Cardiac fibroblast (primary cell): ENCODE measurements around the gene NCAM1.

Source experiments
- DNase-seq, 2 donors: peaks; one replicate each; pipeline versions ENCODE4 v3.0.0 to v3.0.0-alpha.2; 2010; ENCODE audit warnings: low read depth in 2 of 2
- H3K4me3 ChIP-seq, 2 donors: replicated peaks in 1 of 2; 1 replicate in 1 of 2; 2 replicates in 1 of 2; pipeline ENCODE4 v1.5.1; 2011; ENCODE audit warnings: low read depth in 2 of 2, low read length in 2 of 2, mild to moderate bottlenecking in 2 of 2, moderate library complexity in 1 of 2
- TF ChIP-seq, protein P1 (sequence below): IDR thresholded peaks from one replicate; pipeline ENCODE4 v1.5.1; 2011; ENCODE audit warnings: low read depth, mild to moderate bottlenecking, low read length, inconsistent platforms

The NCAM1 gene

DNA sequence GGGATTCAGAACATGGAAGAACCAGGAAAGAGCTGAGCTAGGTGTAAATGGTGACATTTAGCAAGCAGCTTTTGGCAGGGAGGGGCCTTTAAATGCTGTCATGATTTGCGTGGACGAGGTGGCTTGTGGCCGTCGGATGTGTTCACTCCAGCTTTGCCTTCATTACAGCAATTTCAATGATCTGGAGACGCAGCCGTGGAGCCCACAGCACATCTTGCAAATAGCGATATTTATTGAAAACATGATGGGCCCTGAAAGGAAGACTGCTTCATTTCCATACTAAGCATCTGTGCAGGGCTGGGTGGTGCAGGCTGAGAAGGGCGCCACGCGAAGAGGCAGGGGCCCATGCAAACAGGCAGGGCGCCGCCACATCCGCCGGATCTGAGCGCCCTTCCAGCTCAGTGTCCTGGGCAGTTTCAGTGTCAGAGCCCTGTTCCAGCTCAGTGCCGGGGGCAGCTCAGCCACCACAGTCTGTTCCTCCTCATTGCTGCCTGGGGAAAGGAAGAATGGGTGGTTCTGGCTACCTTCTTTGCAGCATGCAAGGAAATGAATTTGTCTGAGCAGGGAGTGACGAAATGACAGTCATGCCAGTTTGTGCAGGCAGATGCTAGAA is 242.0 kb downstream of the NCAM1 start:
- H3K4me3 ChIP-seq = no peak overlapping the region
- TF ChIP-seq, protein P1, sequence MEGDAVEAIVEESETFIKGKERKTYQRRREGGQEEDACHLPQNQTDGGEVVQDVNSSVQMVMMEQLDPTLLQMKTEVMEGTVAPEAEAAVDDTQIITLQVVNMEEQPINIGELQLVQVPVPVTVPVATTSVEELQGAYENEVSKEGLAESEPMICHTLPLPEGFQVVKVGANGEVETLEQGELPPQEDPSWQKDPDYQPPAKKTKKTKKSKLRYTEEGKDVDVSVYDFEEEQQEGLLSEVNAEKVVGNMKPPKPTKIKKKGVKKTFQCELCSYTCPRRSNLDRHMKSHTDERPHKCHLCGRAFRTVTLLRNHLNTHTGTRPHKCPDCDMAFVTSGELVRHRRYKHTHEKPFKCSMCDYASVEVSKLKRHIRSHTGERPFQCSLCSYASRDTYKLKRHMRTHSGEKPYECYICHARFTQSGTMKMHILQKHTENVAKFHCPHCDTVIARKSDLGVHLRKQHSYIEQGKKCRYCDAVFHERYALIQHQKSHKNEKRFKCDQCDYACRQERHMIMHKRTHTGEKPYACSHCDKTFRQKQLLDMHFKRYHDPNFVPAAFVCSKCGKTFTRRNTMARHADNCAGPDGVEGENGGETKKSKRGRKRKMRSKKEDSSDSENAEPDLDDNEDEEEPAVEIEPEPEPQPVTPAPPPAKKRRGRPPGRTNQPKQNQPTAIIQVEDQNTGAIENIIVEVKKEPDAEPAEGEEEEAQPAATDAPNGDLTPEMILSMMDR = no peak
- DNase-seq = no peak

- no peak overlapping the region for H3K4me3 ChIP-seq
- DNase-seq = no peak
- TF ChIP-seq, protein P1 = no peak
These were observed 243.1 kb downstream of the NCAM1 start for GRCh38 chr11:113204280-113204679.

GRCh38 chr11:113213549-113213948 is 252.3 kb downstream of the NCAM1 start:
- TF ChIP-seq, protein P1 = no peak
- H3K4me3 ChIP-seq = no peak overlapping the region
- no peak for DNase-seq

DNA sequence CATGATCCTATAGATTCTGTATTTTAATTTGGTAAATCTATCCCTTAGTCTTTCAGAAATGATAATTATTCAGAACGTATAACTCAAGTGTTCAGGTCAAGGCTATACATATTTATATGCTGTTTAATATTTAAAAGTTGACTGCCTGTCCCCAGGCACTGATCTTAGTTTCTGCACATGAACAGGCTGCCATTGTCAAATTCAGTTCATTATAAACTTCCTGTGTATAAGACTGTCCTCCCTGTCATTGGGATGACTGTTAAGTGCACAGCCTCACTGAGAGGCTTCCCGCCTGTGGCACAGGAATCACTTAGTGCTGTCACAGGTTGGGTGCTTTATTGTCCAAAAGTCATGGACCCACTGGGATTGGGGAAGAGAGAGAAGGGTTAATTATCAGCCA is 261.0 kb downstream of the NCAM1 start:
- DNase-seq = no peak
- TF ChIP-seq, protein P1 = no peak
- no peak overlapping the region for H3K4me3 ChIP-seq

DNA sequence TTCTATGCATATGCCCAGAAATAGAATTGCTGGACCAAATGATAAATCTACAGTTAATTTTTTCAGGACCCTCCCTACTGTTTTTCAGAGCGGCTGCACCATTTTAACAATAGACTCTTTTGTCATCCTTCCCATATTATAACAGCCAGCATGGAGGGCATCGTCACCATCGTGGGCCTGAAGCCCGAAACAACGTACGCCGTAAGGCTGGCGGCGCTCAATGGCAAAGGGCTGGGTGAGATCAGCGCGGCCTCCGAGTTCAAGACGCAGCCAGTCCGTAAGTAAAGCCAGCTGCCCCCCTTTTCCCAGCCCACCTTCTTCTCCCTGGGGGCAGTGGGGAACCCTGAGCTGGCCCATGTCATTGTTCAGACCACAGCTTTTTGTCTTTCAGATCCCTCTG is 273.7 kb downstream of the NCAM1 start:
- H3K4me3 ChIP-seq = no peak overlapping the region
- TF ChIP-seq, protein P1 = no peak
- DNase-seq = no peak

DNA sequence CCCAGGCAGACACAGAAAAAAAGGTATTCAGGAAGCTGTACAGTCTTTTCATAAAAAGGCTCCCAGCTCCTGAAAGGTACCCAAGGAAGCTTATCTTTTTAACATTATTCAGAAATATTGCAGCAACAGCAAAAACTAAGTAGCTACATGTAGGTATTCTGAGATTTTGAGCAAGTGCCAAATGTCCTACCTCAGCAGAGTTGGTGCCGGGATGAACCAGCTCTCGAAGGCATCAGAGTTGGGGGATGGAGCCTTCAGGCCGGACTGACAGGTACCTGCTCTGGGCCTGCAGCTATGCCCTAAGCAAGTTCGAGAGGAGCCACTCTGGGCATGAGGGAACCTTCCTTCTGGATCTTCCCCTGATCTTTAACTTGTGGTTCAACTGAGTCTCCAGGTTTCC is 276.0 kb downstream of the NCAM1 start:
- TF ChIP-seq, protein P1 = no peak
- DNase-seq = no peak
- H3K4me3 ChIP-seq = no peak overlapping the region

- TF ChIP-seq, protein P1 = no peak
- no peak overlapping the region for H3K4me3 ChIP-seq
These were observed 277.5 kb downstream of the NCAM1 start for GRCh38 chr11:113238721-113239120.

More at GRCh38 chr11:113238721-113239120, 277.5 kb downstream of the NCAM1 start:
- DNase-seq = no peak
